Measurements from ENCODE around the gene MAST4.

MAST4 gene

DNA sequence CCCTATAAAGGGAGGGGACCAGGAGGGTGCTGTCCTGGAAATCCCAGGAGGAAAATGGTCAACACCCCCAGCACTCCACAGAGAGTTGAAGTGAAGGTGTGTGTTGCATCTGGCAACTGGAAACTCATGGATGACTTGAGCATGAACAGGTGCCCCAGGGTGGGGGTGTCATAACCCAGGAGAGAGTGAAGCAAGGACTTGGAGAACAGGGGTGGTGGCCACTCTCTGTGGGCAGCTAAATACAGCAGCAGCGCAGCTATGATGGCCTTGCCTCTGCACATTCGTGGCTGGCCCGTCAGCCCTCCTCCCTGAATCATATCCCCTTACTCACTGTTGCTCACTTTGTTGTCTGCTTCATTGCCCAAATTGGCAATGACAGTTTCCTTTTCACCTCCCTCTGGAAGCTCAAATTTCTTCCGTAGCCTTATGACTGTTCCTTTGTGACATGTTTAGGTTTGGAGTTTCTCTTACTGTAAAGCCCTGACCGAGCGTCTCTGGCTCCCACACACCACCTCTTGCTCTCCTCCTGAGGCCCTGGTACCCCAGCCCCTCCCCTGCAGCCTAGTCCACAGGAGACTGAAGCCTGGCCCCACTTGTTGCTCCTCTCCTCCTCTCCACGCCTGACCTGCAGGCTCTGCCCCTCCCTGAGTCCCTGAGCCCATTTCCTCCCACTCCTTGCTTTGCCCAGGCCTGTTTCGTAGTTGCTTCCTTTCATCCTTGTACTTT, 414.7 kb downstream of the MAST4 start:
- TF ChIP-seq POLR2AphosphoS5 (IDR thresholded peaks at IDR 0.05; ENCODE audit: low read depth, low read length) (no peak), POLR2A (IDR thresholded peaks at IDR 0.05; ENCODE audit: low read depth, low read length) (no peak), TAF1 (IDR thresholded peaks at IDR 0.05; ENCODE audit: borderline replicate concordance, low read depth, low read length) (no peak)
- DNase-seq (ENCODE audit: insufficient read length) (no peak), FAIRE-seq (no peak)

DNA sequence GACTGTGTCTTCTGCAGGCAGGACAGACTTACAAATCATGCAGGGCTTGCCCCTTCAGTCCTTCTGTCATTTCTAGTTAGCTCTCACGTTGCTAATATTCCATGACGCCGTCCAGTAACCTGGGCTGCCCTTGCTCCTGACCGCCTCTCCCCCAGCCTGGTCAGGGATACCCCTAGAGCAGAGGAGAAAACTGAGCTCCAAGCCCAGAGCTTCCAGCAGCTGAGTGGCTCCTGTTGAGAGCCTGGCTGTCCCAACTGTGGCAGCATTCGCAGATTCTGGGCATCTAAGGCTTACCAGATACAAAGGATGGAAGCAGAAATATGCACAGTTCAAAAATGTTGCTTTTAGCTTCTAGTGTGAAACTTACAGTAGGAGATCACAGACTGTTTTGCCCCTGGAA, 415.2 kb downstream of the MAST4 start:
- DNase-seq (ENCODE audit: insufficient read length): no peak
- no peak for FAIRE-seq

GRCh38 chr5:67012171-67012570, 416.0 kb downstream of the MAST4 start:
- FAIRE-seq: no peak
- no peak for DNase-seq (ENCODE audit: insufficient read length)
- TF ChIP-seq TAF1 (IDR thresholded peaks at IDR 0.05; ENCODE audit: borderline replicate concordance, low read depth, low read length) (no peak), POLR2A (IDR thresholded peaks at IDR 0.05; ENCODE audit: low read depth, low read length) (no peak), POLR2AphosphoS5 (IDR thresholded peaks at IDR 0.05; ENCODE audit: low read depth, low read length) (no peak)

More for the DNA sequence above, 415.2 kb downstream of the MAST4 start:
- no peak for TF ChIP-seq POLR2A (IDR thresholded peaks at IDR 0.05; ENCODE audit: low read depth, low read length)
- TF ChIP-seq TAF1 (IDR thresholded peaks at IDR 0.05; ENCODE audit: borderline replicate concordance, low read depth, low read length): no peak
- TF ChIP-seq POLR2AphosphoS5 (IDR thresholded peaks at IDR 0.05; ENCODE audit: low read depth, low read length): no peak

- FAIRE-seq (no peak), DNase-seq (ENCODE audit: insufficient read length) (no peak)
- TF ChIP-seq POLR2AphosphoS5 (IDR thresholded peaks at IDR 0.05; ENCODE audit: low read depth, low read length) (no peak), POLR2A (IDR thresholded peaks at IDR 0.05; ENCODE audit: low read depth, low read length) (no peak), TAF1 (IDR thresholded peaks at IDR 0.05; ENCODE audit: borderline replicate concordance, low read depth, low read length) (no peak)
Observed at GRCh38 chr5:67013719-67014118, 417.5 kb downstream of the MAST4 start.

- DNase-seq (ENCODE audit: insufficient read length) (no peak), FAIRE-seq (no peak)
- TF ChIP-seq TAF1 (IDR thresholded peaks at IDR 0.05; ENCODE audit: borderline replicate concordance, low read depth, low read length) (no peak), POLR2AphosphoS5 (IDR thresholded peaks at IDR 0.05; ENCODE audit: low read depth, low read length) (no peak), POLR2A (IDR thresholded peaks at IDR 0.05; ENCODE audit: low read depth, low read length) (no peak)
Observed at GRCh38 chr5:67014191-67014590, 418.0 kb downstream of the MAST4 start.

- DNase-seq (ENCODE audit: insufficient read length) (no peak), FAIRE-seq (no peak)
- TF ChIP-seq POLR2AphosphoS5 (IDR thresholded peaks at IDR 0.05; ENCODE audit: low read depth, low read length): no peak
- TF ChIP-seq POLR2A (IDR thresholded peaks at IDR 0.05; ENCODE audit: low read depth, low read length): no peak
- no peak for TF ChIP-seq TAF1 (IDR thresholded peaks at IDR 0.05; ENCODE audit: borderline replicate concordance, low read depth, low read length)
Observed at GRCh38 chr5:67014957-67015400, 418.8 kb downstream of the MAST4 start.

GRCh38 chr5:67015541-67016191, 419.5 kb downstream of the MAST4 start:
- no peak for DNase-seq (ENCODE audit: insufficient read length)
- no peak for TF ChIP-seq POLR2A (IDR thresholded peaks at IDR 0.05; ENCODE audit: low read depth, low read length)
- TF ChIP-seq TAF1 (IDR thresholded peaks at IDR 0.05; ENCODE audit: borderline replicate concordance, low read depth, low read length): no peak
- no peak for TF ChIP-seq POLR2AphosphoS5 (IDR thresholded peaks at IDR 0.05; ENCODE audit: low read depth, low read length)
- FAIRE-seq: no peak

DNA sequence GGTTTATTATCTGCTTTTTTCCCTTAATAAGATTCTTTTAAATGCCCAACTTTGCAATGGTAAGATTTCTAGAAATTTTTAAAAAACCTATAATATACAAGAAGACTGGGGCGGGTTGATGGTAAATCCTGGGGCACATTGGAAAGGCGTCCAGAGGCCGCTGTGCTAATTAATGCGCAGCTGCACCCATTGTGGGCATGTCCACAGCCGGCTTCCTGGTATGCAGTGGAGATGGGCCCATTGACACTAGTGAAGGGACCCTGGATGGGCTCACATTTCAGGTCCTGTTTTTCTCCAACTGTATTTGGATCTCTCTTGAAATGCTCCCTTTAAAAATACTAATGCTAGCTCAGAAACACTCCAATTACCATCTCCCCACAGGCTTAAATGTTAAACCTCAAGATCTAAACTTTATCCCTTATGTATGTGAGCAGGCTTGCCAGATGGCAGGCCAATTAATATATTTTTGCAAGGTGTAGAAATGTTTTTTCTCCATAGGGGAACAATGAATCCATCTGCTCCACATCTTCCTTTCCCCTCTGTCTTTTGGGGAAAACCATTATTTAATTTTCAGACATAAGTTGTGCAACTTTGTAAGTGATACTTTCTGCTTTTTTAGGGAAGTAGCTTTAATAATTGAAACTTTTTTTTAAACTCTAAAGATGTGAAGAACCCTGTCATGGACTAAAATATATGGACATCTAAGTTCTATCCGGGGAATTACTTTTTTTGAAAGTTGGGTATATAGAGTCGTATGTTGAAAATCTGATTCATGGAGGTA, 423.1 kb downstream of the MAST4 start:
- DNase-seq (ENCODE audit: insufficient read length) (no peak), FAIRE-seq (no peak)
- TF ChIP-seq POLR2AphosphoS5 (IDR thresholded peaks at IDR 0.05; ENCODE audit: low read depth, low read length): no peak
- no peak for TF ChIP-seq POLR2A (IDR thresholded peaks at IDR 0.05; ENCODE audit: low read depth, low read length)
- TF ChIP-seq TAF1 (IDR thresholded peaks at IDR 0.05; ENCODE audit: borderline replicate concordance, low read depth, low read length): no peak

DNA sequence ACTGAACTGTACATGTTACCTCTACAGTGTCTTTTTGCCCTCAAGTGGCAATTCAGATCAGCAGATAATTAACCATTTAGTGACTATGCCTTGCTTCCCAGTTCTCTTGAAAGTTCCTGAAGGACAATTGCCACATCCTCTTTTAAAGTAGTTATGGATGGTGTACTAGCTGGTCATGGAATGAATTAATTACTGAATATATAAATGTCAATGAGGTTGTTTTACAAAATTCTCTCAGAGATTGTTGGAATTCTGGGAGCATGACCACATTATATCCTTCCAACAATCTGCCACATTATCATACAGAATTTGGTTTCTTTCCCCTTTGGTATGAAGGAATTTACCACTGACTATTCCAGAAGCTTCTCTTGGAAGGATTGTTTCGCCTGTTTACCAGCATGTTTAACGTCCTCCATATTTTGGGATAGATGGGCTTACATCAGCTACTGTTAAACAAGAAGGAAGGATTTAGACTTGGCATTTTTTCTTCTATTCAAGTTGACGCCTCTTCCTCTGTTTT, 424.0 kb downstream of the MAST4 start:
- no peak for DNase-seq (ENCODE audit: insufficient read length)
- peak; percentile 24 for FAIRE-seq
- no peak for TF ChIP-seq TAF1 (IDR thresholded peaks at IDR 0.05; ENCODE audit: borderline replicate concordance, low read depth, low read length)
- TF ChIP-seq POLR2AphosphoS5 (IDR thresholded peaks at IDR 0.05; ENCODE audit: low read depth, low read length): no peak
- TF ChIP-seq POLR2A (IDR thresholded peaks at IDR 0.05; ENCODE audit: low read depth, low read length): no peak

GRCh38 chr5:67021031-67021430, 424.8 kb downstream of the MAST4 start:
- FAIRE-seq: no peak
- DNase-seq (ENCODE audit: insufficient read length): no peak

DNA sequence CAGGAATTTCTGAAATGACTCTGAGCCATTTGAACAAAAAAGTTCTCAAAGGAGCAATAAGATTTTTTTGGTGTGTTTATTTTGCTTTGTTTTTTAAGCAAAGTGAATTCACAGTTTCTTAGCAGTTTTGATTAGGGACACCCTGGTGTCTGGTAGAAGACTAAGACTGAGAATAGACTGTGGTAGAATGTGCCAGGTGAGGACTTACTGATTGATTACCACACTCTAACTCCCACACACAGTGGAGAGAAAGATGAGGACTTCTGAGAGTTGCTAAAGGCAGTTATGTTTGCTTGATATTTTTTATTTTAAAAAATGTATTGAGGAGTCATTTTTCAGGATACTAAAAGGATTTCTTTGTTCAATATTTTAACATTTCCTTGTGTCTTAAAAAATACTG, 425.3 kb downstream of the MAST4 start:
- TF ChIP-seq TAF1 (IDR thresholded peaks at IDR 0.05; ENCODE audit: borderline replicate concordance, low read depth, low read length) (no peak), POLR2A (IDR thresholded peaks at IDR 0.05; ENCODE audit: low read depth, low read length) (no peak), POLR2AphosphoS5 (IDR thresholded peaks at IDR 0.05; ENCODE audit: low read depth, low read length) (no peak)
- FAIRE-seq: no peak
- DNase-seq (ENCODE audit: insufficient read length): no peak

More at GRCh38 chr5:67021031-67021430, 424.8 kb downstream of the MAST4 start:
- TF ChIP-seq TAF1 (IDR thresholded peaks at IDR 0.05; ENCODE audit: borderline replicate concordance, low read depth, low read length): no peak
- TF ChIP-seq POLR2AphosphoS5 (IDR thresholded peaks at IDR 0.05; ENCODE audit: low read depth, low read length): no peak
- TF ChIP-seq POLR2A (IDR thresholded peaks at IDR 0.05; ENCODE audit: low read depth, low read length): no peak

All from GM12892 (cell line).